Kidney epithelial cell (primary cell): ENCODE results near the gene RERE. TPM values are rescaled to one million over a fixed set of nuclear protein-coding genes. Genes with fewer than 3 reads are reported as not detected.

Experiments
- DNase-seq: peaks from one replicate; pipeline ENCODE4 v3.0.0-alpha.2; 2010; ENCODE audit warnings: low read depth
- H3K27me3 ChIP-seq: 2 replicates; pipeline ENCODE4 v1.6.0; 2011; ENCODE audit warnings: low read length; ENCODE audit not compliant: control insufficient read depth, insufficient read depth
- H3K36me3 ChIP-seq: 2 replicates; pipeline ENCODE4 v1.5.1; 2011; ENCODE audit warnings: low read length; ENCODE audit not compliant: control insufficient read depth, insufficient read depth
- H3K4me3 ChIP-seq: 2 replicates; pipeline ENCODE4 v1.5.1; 2011; ENCODE audit warnings: low read depth, mild to moderate bottlenecking, control low read depth, low read length
- CTCF ChIP-seq: IDR thresholded peaks from 2 replicates; pipeline ENCODE4 v1.5.1; 2011; ENCODE audit warnings: mild to moderate bottlenecking, moderate library complexity, low read length, control low read depth, inconsistent platforms; ENCODE audit not compliant: insufficient read depth, poor library complexity, severe bottlenecking
- total RNA-seq: library from RNA; depleted of rRNA; stranded (reverse); fragments of >200 nt; gene quantifications from 2 replicates; pipeline ENCODE4 v1.2.3, GENCODE V29; 2015

Gene RERE
- total RNA-seq, 1 donor from 2014 or later: 47.5 TPM

DNA sequence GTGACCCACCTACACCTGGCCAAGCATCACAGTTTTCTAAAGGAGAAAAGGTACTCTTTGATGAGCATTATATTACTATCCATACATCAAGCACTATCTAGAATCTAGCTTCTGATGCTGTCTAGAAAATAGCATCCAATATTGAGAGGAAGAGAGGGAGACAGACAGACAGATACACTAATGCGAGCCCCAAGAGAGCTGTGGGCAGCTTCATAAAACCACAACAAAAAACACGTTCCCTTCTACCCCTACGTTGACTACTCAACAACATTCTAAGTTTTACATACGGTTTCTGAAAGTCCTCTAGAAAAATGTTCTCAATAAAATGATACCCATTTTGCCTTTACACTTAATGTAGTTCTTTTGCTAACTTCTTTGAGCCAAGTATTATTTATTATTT, 277.8 kb downstream of the RERE start:
- Histone ChIP-seq H3K27me3 (no peaks in the 10 kb centered on the region), H3K36me3 (no peaks in the 10 kb centered on the region), H3K4me3 (no peak overlapping the region)
- TF ChIP-seq CTCF: no peak
- no peak for DNase-seq

DNA sequence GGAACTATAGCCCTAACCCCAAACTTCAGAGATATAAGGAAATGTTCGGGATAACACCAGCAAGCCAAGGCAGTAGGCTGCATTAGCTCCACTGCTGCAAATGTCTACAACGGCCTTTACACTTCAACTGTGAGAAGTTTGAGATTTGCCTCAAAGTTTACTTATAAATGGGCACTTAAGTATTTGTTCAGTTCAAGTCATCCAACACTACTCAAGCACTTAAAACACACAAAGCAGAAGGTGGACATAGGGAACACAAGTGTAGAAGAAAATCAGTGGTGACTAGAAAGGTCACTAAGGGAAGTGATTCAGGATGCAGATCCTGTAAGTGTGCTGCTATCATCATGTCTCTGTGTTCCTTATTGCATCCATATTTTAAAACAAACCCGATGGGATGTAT, 278.9 kb downstream of the RERE start:
- Histone ChIP-seq H3K4me3 (no peak overlapping the region), H3K36me3 (no peaks in the 10 kb centered on the region), H3K27me3 (no peaks in the 10 kb centered on the region)
- no peak for DNase-seq
- TF ChIP-seq CTCF: no peak

GRCh38 chr1:8537991-8538390, 279.4 kb downstream of the RERE start:
- no peak overlapping the region for H3K4me3 ChIP-seq
- DNase-seq: no peak
- H3K36me3 ChIP-seq: no peaks in the 10 kb centered on the region
- TF ChIP-seq CTCF: no peak
- no peaks in the 10 kb centered on the region for H3K27me3 ChIP-seq

GRCh38 chr1:8536515-8536914, 280.9 kb downstream of the RERE start:
- H3K4me3 ChIP-seq: no peak overlapping the region
- no peaks in the 10 kb centered on the region for H3K36me3 ChIP-seq
- DNase-seq: no peak
- no peaks in the 10 kb centered on the region for H3K27me3 ChIP-seq
- no peak for TF ChIP-seq CTCF

DNA sequence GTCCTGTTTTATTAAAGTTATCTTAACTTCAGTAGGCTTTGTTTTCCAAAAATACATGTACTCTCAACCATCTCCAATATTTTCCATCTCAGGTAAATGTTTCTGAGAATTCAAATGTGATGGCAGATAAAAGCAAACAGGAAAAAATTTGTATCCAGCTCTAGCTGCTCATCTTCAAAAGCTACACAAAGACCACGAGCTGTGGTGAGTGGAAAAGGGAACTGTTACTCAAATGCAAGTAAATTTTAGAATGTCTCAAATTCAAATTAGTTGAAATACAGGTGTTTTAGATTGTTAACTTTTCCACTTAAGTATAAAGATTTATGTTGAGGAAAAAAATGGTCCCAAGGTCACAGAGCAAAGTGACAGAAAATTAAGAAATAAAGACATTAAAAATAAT, 283.5 kb downstream of the RERE start:
- TF ChIP-seq CTCF: no peak
- Histone ChIP-seq H3K4me3 (no peak overlapping the region), H3K27me3 (no peaks in the 10 kb centered on the region), H3K36me3 (no peaks in the 10 kb centered on the region)
- no peak for DNase-seq

- Histone ChIP-seq H3K4me3 (no peak overlapping the region), H3K36me3 (no peaks in the 10 kb centered on the region), H3K27me3 (no peaks in the 10 kb centered on the region)
- TF ChIP-seq CTCF: no peak
- no peak for DNase-seq
These were observed 284.3 kb downstream of the RERE start for GRCh38 chr1:8533124-8533523.
